Activated gamma-delta T cell treated with Interleukin-2 at 50 U/mL for 16 hours (primary cell): ENCODE measurements around the gene SDF4.

Experiments used
- DNase-seq: peaks from one replicate; pipeline ENCODE4 v3.0.0-alpha.2; 2020

Gene SDF4

DNA sequence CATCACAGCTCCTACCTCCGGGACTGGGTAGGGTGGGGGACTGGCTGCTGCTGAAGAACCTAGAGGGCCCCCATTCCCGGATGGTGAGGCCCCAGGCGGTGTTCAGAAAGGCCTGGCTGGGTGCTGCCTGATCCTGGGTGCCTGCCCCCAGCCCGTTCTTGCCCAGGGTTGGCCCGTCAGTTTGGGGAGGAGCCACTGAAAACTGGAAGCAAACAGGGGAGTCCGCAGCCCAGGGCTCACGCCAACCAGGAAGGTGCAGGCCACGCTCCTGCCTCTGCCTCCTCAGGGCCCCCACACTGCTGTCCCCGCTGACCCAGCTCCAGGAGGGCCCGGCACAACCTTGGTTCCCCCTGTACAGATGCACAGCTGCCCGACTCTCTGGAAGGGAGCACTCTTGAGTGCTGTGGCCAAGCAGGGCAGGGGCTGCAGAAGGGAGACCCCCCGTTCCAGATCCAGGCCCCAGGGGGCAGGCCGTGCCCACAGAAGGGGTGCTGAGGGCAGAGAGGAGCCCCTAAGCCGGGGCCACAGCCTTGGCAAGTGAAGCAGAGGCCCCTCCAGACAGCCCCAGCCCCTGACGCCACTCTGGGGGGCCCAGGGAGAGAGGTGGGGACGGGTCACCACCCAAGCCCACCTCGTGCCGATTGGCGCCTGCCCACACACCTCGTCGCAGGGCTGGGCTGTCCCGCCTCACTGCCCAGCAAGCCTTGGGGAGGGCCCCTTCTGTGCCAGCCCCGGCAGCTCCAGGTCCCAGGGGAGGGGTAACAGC lies 9.2 kb upstream of the SDF4 start:
- no peak for DNase-seq

DNA sequence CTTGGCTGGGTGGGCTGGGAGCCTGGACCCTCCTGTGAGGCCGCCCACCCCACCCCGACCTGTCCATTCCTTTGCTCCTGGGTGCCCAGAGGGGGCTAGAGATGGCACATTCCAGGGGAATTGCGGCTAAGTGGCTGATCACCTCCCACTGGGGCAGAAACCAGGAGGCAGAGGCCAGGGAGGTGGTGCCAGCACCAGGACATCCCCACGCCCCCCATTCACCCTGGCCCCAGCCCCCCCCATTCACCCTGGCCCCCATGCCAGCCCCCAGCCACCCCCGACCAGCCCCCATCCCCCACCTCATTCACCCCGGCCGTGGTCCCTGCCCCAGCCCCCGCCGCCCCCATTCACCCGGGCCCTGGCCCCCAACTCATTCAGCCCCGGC lies 8.5 kb upstream of the SDF4 start:
- no peak for DNase-seq

DNA sequence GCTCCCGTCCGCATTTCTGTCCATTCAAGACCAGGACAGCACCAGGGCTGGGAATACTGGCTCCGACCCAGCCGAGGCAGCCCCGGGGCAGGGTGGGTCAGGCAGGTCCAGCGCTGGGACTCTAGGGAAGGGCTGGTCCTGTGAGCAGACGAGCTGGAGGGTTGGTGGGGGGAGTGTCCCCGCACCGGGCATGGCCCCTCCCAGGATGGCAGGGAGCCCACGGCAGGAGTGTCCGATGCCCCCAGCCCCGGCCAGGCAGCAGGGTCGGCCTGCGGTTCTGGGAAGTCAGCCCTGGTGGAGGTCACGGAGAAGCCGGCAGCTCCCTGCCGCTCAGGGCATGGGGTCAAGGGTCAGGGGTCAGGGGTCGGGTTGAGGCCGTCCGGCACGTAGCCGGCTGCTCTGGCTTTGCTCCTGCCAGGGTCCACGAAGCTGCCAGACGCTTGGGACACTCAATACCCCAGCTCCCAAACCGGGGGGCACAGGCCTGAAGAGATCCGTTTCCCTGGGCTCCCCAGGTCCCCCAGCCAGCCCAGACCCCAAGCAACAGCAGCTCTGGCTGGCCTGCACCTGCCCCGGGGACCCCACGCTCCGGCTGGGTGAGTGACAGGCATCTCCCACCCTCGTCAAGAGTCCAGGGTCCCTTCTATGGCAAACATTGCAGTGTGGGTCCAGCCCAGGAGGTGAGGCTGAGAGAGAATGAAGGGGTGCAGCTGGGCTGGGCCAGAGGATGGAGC lies 8.0 kb upstream of the SDF4 start:
- DNase-seq = no peak

DNA sequence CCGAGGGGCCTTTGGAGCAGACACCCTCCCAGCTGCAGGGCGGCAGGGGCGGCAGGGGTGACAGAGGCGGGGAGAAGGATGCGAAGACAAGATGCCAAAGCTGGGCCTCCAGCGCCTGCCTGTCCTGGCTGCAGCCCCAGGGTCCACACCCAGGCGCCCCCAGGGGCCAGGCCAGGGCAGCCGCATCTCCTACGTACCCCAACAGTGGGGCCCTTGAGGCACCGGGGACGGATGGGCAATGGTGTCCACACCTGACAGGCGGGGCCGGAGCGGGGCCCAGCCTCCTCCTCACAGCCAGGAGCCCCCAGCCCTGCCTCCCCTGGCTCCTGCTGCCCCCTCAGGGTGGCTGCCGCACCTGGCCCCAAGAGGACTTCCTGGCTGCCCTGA lies 7.4 kb upstream of the SDF4 start:
- no peak for DNase-seq

GRCh38 chr1:1238702-1239178 lies 6.9 kb upstream of the SDF4 start:
- DNase-seq = no peak

DNA sequence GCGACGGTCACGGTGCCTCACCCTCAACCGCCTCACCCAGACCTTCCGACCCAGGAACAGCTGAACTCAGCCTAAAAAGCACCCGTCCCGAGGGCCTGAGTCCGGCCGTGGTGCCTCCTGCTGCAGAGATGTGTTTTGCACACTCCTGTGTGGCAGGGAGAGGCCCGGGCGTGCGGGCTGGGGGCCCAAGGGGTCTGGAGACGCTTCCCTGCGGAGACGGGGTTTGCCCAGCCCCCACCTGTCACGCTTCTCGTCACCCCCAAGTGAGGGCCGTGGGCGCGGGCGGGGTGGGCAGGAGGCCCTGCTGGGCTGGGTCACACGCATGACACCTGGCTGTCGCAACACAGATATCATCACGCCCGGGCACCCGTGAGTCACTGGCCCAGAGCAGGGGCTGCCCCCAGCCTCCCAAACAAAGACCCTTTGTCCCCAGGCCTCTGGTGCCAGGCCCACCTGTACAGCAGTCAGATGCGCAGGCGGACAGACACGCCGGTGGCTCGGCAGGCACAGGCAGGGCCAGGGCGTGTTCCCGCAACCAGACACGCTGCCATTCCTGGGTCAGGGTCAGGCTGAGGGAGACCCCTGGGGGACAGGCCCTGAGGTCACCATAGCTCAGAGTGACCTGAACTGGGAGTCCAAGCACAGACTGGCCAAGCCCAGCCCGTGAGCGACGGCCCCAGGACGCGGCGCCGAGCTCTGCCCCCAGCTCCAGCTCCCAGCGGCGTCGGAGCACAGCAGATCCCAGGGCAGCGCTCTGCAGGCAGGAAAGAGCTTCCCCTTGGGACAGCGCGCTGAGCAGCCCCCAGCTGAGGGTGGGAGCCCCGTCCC lies 6.3 kb upstream of the SDF4 start:
- no peak for DNase-seq

DNA sequence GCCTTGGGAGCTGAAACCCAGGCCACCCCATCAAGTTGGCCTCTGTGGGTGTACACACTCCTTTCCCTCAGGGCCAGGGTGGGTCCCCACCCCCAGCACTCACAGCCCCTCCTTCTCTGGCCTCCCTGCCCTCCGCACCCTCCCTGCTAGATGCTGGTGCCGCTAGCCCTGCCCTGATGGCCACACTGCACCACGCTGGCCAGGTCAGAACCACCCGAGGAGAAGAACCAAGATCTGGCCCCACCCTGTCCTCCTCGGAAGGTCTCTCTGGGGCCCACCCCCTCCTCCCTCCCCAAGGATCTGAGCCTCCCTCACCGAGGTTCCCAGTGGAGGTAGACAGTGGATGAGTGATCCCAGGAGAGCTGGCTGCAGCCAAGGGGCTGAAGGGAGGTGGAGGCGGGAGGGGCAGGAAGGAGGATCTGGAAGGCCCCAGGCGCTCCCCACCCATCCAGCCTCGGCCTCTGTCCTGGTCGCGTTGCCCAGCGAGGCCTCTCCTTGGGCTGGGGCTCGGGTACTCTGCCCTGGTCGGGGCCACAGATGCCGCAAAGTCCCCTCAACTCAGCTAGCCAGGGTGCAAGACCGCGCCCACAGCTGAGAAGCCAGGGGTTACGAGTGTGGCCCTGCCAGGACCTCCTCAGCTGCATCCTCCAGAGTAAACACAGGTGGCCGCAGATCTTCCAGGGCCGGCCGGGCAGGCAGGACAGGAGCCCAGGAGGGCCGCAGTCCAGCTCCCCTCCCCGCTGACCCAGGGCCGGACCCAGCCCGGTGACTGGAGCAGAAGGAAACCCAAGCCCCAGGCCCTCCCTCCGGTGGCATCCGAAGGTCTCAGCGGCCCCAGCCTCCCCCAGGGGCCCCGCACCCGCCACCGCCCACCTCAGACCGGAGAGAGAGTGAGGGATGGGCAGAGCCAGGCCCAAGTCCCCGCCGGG lies 5.4 kb upstream of the SDF4 start:
- no peak for DNase-seq

GRCh38 chr1:1236176-1236763 lies 4.5 kb upstream of the SDF4 start:
- DNase-seq = no peak

GRCh38 chr1:1235016-1235744 lies 3.4 kb upstream of the SDF4 start:
- no peak for DNase-seq

DNA sequence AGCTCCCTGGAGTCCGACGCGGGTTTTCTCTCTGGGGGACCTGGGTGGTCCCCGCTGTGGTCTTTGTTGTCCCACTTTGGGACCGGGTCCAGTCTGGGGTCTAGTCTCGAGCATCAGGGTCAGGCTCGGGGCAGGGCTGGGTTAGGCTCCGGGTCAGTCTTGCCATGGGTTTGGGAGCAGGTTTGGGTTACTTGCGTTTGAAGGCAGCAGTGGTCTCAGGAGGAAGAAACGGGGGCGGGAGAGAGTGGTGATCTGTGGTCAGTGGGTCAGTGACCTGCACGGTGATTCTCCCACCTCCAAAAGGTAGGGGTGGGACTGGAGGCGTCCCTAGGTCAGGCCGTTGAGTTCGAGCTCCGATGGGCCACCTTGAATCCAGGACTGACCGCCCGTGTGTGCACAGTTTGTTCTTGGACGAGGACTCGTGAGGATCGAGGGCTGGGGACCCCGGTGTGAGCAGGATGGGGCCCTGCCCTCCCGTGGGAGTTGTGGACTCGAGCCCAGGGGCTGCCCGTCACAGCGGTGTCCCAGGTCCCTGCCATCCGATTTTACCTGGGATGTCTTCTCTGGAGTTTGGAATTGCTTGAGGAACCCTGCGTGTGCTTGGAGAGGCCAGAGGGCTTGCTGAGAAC lies 2.5 kb upstream of the SDF4 start:
- no peak for DNase-seq

DNA sequence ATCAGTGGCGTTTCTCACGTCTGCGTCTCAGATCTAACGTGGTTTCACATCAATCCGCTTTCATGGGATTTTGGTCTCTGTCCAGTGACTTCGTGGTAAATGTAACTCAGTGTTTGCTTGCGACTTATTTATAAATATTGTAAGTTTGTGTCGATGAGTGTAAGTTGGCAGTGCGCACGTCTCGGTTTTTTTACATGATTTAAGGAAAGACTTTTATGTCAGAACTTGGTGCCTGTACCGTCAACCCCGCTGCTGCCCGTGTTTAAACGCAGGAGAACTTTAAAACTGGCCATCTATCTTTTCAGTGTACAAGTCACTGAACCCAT lies 1.7 kb upstream of the SDF4 start:
- DNase-seq = no peak

GRCh38 chr1:1232796-1233566 lies 1.2 kb upstream of the SDF4 start:
- no peak for DNase-seq

- DNase-seq = no peak
Observed at GRCh38 chr1:1232208-1232795, 501 bp upstream of the SDF4 start, which contains the start of gene B3GALT6. Gene B3GALT6, plus strand, starts transcription at chr1:1232237. Its CDS starts 42 bp downstream, at chr1:1232279.

DNA sequence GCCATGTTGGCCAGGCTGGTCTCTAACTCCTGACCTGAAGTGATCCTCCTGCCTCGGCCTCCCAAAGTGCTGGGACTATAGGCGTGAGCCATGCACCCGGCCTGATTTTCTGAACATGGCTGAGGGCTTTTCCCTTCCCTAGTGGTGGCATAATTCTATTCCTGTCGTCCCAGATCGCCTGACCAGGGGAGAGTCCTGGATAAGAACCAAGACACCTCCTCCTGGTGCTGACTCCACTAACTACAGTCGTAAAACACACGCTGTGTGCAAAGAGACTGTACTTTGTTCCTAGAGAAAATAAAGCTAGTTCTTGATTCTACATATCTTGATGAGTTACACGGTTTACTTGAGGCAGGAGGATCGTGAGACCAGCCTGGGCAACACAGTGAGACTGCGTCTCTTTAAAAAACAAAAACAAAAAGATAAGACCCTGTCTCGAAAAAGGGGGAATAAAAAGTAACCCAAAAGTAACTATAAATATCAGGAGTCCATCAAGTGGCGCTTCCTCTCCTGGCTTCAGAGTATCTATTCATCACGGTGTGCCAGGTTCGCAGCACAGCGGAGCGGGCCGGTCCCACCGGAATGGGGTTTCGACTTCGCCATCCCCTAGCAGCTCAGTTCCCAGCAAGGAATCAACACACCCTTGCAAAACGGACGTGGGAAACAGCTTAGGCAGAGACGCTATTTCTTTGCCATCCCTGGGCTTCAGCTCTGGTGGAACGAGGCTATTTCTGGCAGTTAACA lies 973 bp downstream of the SDF4 start:
- no peak for DNase-seq

DNA sequence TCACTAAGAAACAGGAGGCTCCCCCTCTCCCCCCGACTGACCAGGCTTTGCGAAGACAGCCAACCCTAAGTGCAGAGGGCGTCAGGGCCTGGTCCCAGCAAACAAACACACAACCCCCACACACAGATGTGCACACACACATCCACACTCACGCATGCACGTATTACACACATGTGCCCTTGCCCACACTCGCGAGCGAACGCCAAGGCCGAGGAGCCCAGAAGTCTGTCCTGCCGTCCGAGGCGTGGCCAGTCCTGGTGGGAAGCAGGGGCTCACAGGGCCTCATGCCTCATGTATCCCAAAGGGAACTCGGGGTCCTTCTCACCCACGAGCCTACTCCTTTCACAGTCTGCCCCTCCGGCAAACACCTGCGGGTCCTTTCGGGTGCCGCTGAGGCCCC lies 2.0 kb downstream of the SDF4 start:
- no peak for DNase-seq

DNA sequence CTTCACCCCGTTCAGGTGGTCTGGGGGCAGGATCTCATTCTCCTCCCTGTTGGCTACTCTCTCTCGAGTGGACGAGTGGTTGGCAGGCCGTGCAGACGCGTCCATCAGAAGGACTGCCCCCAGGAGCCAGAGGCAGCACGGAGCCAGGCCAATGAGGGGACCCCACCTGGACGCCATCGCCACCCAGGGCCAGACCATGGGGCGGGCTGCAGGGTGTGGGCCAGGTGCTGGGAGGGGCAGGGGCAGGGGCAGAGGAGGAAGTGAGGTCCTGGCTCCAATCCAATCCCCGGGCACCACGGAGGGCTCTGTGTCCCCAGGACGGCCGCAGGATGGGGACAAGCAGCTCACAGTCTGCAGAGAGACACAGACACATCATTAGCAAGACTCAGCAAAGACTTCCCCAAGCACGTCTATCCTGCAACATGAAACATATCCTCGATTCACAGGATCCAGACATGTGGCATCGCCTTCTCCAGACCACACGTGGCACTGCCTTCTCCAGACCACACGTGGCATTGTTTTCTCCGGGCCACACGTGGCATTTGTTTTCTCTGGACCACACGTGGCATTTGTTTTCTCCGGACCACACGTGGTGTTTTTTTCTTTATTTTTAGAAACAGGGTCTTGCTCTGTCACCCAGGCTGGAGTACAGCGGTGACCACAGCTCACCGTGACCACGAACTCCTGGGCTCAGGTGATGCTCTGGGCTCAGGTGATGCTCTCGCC lies 3.0 kb downstream of the SDF4 start:
- DNase-seq = no peak

GRCh38 chr1:1228187-1228586 lies 3.6 kb downstream of the SDF4 start:
- DNase-seq = no peak

GRCh38 chr1:1227386-1227785 lies 4.4 kb downstream of the SDF4 start:
- DNase-seq = no peak
